Measurements from ENCODE around the gene RASGRF2. TPM values are rescaled to one million over a fixed set of nuclear protein-coding genes. Genes with fewer than 3 reads are reported as not detected.
A peak's percentile ranks its signal among the peaks of the same experiment; 100 is the strongest.

Gene RASGRF2
- total RNA-seq, 1 donor, result under 0.01 TPM

GRCh38 chr5:81191726-81192372, 231.7 kb downstream of the RASGRF2 start:
- DNase-seq (ENCODE audit: low read depth in 2 of 3, low spot score in 2 of 3), result no peak

- no peak for DNase-seq (ENCODE audit: low read depth in 2 of 3, low spot score in 2 of 3)
These were observed 232.2 kb downstream of the RASGRF2 start for GRCh38 chr5:81192373-81192750.

- peak; percentile 60 to 86 (median 74) for DNase-seq (ENCODE audit: low read depth in 2 of 3, low spot score in 2 of 3)
These were observed 234.6 kb downstream of the RASGRF2 start for GRCh38 chr5:81194633-81195334.

- DNase-seq (ENCODE audit: low read depth in 2 of 3, low spot score in 2 of 3), result no peak
These were observed 235.3 kb downstream of the RASGRF2 start for GRCh38 chr5:81195335-81195929.

GRCh38 chr5:81202655-81203054, 242.5 kb downstream of the RASGRF2 start:
- DNase-seq (ENCODE audit: low read depth in 2 of 3, low spot score in 2 of 3), result no peak

- DNase-seq (ENCODE audit: low read depth in 2 of 3, low spot score in 2 of 3), result no peak
These were observed 243.6 kb downstream of the RASGRF2 start for GRCh38 chr5:81203729-81204128.

GRCh38 chr5:81204205-81204604, 244.0 kb downstream of the RASGRF2 start:
- DNase-seq (ENCODE audit: low read depth in 2 of 3, low spot score in 2 of 3), result no peak

- no peak for DNase-seq (ENCODE audit: low read depth in 2 of 3, low spot score in 2 of 3)
These were observed 244.9 kb downstream of the RASGRF2 start for GRCh38 chr5:81205058-81205457.

- no peak for DNase-seq (ENCODE audit: low read depth in 2 of 3, low spot score in 2 of 3)
These were observed 246.8 kb downstream of the RASGRF2 start for GRCh38 chr5:81207009-81207408.

GRCh38 chr5:81208904-81209303, 248.7 kb downstream of the RASGRF2 start:
- DNase-seq (ENCODE audit: low read depth in 2 of 3, low spot score in 2 of 3), result no peak

- DNase-seq (ENCODE audit: low read depth in 2 of 3, low spot score in 2 of 3), result no peak
These were observed 249.2 kb downstream of the RASGRF2 start for GRCh38 chr5:81209386-81209785.

GRCh38 chr5:81209869-81210493, 249.8 kb downstream of the RASGRF2 start:
- no peak for DNase-seq (ENCODE audit: low read depth in 2 of 3, low spot score in 2 of 3)

- no peak for DNase-seq (ENCODE audit: low read depth in 2 of 3, low spot score in 2 of 3)
These were observed 252.1 kb downstream of the RASGRF2 start for GRCh38 chr5:81212211-81212751.

- no peak for DNase-seq (ENCODE audit: low read depth in 2 of 3, low spot score in 2 of 3)
These were observed 252.9 kb downstream of the RASGRF2 start for GRCh38 chr5:81213070-81213469.

- DNase-seq (ENCODE audit: low read depth in 2 of 3, low spot score in 2 of 3), result no peak
These were observed 254.7 kb downstream of the RASGRF2 start for GRCh38 chr5:81214848-81215247.

- DNase-seq (ENCODE audit: low read depth in 2 of 3, low spot score in 2 of 3), result no peak
These were observed 256.0 kb downstream of the RASGRF2 start for GRCh38 chr5:81216152-81216551.

GRCh38 chr5:81219389-81219788, 259.2 kb downstream of the RASGRF2 start:
- DNase-seq (ENCODE audit: low read depth in 2 of 3, low spot score in 2 of 3), result no peak

GRCh38 chr5:81222285-81222684, 262.1 kb downstream of the RASGRF2 start:
- DNase-seq (ENCODE audit: low read depth in 2 of 3, low spot score in 2 of 3), result no peak

GRCh38 chr5:81225463-81225862, 265.3 kb downstream of the RASGRF2 start:
- DNase-seq (ENCODE audit: low read depth in 2 of 3, low spot score in 2 of 3), result peak in 1 of 3 donors; percentile 41

- no peak for DNase-seq (ENCODE audit: low read depth in 2 of 3, low spot score in 2 of 3)
These were observed 266.1 kb downstream of the RASGRF2 start for GRCh38 chr5:81226286-81226685.

GRCh38 chr5:81226949-81227348, 266.8 kb downstream of the RASGRF2 start:
- DNase-seq (ENCODE audit: low read depth in 2 of 3, low spot score in 2 of 3), result no peak
